GM21390 (cell line): ENCODE measurements around the gene LEMD3.

Experiments used
- ATAC-seq: cut with Tn5 transposase; IDR thresholded peaks from one replicate; pipeline ENCODE4 v1.9.1; 2021; ENCODE audit not compliant: unreplicated experiment

LEMD3 gene

GRCh38 chr12:65169320-65170208 is at the start of gene LEMD3:
Gene LEMD3, plus strand, starts transcription at chr12:65169583. Its CDS starts 14 bp downstream, at chr12:65169597.
- peak; percentile 91 for ATAC-seq

GRCh38 chr12:65121049-65121955 is 48.1 kb upstream of the LEMD3 start, which contains the start of gene WIF1:
Gene WIF1, minus strand, starts transcription at chr12:65121305. Its CDS starts 114 bp downstream, at chr12:65121191.
- ATAC-seq, result peak; percentile 62

- ATAC-seq, result no peak
Measured at GRCh38 chr12:65121956-65122469, 47.4 kb upstream of the LEMD3 start.

GRCh38 chr12:65122703-65123102 is 46.7 kb upstream of the LEMD3 start:
- no peak for ATAC-seq

DNA sequence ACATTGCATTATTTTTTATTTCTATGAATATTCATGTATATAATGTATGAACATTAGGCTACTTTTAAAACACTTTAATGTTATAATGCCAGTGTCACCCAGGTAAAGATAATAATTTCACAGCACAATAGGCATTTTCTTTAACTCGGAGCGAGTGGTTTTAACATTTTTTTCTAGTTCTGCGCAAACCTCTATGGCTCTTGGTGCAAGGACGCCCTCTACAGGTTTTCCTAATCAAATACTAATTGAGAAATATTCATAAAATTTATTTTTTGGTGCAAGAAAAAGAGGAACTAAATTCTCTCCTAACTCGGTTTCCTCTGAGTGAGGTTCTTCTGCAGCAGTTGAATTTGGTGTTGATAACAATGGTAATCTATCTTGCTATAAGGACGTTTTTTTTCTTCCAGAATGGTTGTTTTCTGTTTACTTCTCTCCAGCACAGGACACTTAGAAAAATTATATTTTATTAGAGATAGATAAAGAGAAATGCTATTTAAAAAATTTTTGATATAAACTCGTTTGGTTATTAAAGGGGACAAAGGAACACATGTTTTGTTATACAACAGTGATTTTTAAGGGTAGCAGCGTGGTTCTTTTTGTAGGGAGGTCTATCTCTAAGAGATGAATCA is 45.8 kb upstream of the LEMD3 start:
- ATAC-seq, result no peak

DNA sequence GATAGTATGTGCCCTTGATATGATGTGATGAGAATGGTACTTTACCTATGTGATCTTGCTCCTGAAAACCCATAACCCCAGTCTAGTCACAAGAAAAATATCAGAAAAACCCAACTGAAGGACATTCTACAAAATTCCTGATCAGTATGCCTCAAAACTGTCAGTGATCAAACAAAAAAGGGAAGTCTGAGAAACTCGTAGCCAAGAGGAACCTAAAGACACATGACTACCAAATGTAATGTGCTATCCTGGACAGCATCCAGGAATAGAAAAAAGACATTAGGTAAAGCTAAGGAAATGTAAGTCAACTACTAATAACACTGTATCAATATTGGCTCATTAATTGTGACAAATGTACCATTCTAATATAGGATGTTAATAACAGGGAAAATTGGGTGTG is 44.1 kb upstream of the LEMD3 start:
- ATAC-seq, result no peak

DNA sequence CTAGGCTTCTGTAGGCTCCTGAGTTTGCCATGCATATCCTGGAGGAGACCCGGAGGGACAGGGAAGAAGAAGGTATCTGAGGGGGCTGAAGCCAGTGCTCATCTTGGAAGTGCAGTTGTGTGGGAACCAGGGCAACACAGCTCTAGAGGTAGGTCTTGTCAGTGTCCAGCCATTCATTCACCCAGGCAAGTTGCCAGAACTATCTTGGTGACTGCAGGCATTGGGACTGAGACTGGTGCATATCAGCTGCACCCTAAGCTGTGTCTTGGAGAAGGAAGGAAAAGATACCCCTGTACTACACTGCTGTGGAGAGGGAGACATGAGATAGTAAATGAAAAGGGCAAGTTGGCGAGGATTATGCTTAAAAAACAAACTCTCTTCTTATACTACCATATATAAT is 43.4 kb upstream of the LEMD3 start:
- no peak for ATAC-seq

DNA sequence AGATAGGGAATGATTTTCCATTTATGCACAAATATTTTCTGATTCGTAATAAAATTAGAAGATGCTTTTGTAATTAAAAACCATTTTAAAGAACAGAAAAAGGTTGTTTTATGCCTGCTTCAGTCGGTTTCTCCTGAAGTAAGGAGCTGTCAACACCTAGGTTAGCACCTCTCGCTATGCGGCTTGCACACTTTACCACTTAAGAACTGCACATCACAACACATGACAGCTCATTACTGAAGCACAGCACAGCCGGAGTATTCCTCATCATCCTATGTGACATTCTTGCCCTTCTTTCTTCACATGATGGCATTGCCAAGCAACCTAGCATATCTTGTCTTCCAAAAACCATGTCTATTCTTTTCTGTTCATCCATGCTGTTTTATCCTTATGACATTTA is 42.9 kb upstream of the LEMD3 start:
- ATAC-seq, result no peak

DNA sequence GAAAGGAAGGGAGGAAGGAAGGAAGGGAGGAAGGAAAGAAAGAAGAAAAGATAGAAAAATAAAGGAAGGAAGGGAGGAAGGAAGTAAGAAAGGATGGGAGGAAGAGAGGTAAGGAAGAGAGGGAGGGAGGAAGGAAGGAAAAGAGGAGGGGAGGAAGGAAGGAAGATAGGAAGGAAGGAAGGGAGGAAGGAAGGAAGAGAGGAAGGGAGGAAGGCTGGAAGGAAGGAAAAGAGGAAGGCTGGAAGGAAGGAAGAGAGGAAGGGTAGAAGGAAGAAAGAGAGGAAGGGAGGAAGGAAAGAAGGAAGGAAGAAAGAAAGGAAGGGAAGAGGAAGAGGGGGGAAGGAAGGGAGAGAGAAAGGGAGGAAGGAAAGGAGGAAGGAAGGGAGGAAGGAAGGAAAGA is 35.5 kb upstream of the LEMD3 start:
- no peak for ATAC-seq

DNA sequence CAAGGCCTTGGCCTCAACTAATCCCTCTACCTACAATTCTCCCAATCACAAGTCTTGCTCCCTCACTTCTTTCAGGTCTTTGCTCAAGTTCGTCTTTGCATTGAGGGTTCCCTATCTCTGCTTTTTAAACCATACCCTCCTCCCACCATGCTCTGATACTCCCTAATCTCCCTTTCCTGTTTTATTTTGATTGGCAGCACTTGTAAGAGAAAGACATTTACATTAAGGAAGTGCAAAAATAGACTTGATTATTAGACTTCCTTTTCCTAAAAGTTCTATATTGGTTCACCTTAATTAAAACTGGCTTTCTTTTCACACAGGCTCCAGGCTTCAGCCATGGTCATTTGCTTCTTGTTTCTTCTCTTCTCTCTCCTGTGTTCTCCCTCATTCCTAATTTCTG is 30.0 kb upstream of the LEMD3 start:
- no peak for ATAC-seq

GRCh38 chr12:65140738-65141137 is 28.6 kb upstream of the LEMD3 start:
- ATAC-seq, result no peak

DNA sequence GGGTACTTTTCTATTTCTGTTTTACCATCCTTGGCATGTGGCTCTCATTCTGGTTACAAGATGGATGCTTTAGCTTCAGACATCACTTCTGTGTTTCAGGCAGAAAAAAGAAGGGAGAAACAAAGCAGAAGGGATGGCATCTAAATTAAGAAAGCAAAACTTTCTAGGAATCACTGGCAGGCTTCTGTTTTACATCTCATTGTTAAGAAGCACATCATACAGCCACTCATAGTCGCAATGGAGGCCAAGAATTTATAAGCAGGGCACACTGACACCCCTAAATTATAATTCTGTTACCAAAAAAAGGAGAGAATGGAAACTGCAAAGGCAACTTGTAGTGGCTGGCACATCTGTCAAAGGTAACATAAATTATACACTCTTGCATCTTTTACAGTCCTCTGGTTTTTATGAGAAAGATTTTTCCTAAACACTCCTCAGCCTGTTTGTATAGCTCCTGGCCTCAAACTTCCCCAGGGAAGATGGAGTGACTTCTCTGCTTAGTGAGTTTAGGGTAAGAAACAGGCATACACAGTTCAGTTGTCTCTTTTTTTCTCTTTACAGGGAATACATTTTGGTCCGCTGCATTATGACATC is 22.0 kb upstream of the LEMD3 start:
- no peak for ATAC-seq

DNA sequence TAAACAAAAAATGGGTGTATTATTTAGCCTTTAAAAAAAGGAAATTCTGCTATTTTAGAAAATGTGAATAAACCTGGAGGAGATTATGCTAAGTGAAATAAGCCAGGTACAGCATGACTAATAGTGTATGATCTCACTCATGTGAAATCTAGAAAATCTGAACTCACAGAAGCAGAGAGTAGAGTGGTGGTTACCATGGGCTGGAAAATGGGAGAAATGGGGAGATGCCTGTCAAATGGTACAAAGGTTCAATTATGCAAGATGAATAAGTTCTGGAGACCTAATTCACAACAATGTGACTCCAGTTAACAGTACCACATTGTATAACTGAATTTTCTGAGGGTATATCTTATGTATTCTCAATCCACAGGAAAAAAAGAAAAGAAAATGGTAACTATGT is 17.4 kb upstream of the LEMD3 start:
- no peak for ATAC-seq

DNA sequence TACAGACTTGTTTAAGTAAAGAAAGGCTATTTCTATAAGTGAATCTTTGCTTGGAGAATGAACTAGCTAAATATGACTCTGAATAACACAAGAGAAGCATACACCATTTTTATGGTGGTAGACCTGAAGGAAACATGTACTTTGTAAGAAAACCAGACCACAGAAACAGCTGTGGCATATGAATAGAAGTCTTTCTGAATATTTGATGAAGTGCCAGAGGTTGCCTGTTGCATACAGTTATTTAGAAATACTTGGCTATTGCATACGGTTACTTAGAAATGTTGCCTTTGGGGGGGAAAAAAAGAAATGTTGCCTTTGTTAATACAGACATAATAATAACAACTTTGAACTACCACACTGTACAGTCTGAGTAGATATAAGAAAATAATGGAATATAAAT is 16.8 kb upstream of the LEMD3 start:
- ATAC-seq, result no peak

- ATAC-seq, result peak; percentile 26
Measured at GRCh38 chr12:65155784-65156183, 13.6 kb upstream of the LEMD3 start.

DNA sequence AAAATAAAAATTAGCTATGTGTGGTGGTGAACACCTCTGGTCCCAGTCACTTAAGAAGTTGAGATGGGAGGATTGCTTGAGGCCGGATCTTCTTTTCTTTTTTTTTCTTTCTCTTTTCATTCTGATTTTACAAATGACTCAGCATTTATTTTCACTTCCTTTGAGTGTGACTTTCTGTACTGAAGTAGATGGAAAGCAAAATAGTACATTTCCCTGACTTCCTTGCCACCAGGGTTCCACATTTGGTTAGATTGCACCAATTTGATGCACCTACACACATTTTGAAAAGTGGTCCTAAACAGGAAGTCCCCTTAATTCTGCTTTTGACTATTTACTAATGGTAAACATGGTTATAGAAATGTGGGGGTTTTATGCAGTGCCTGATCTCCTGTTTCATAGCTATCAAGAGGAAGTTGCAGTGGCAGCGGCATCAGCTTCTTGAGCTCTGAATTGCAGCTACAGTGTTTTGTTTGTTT is 13.0 kb upstream of the LEMD3 start:
- ATAC-seq, result peak; percentile 93

- ATAC-seq, result no peak
Measured at GRCh38 chr12:65157091-65157490, 12.3 kb upstream of the LEMD3 start.

DNA sequence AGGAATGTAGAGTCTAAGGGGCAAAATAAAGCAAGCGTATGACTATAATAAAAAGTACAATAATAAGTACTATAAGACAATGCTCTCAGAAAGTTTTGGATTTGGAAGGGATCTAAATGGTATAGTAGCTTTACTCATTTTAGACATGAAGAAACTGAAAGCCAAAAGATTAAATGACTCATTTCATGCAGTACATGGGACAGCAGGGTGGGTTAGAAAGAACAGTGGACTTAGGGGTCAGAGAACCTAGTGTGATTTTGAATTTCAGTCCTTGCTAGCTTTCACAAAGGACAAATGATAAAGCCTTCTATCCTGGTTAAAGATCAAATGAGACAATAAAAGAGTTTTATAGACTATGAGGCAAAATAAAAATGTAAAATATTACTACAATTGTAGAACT is 6.8 kb upstream of the LEMD3 start:
- peak; percentile 63 for ATAC-seq

DNA sequence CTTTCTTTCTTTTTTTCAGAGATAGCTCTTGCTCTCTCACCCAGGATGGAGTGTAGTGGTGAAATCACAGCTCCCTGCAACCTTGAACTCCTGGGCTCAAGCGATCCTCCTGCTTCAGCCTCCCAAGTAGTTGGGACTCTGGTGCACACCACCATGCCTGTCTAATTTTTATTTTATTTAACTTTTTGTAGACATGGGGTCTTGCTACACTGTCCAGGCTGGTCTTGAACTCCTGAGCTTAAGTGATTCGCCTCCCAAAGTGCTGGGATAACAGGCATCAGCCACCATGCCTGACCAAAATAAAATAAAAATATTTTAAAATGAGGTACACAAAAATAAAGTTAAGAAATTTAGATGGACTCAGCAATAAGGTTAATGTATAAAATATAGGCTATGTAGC is 5.1 kb upstream of the LEMD3 start:
- ATAC-seq, result no peak

- ATAC-seq, result no peak
Measured at GRCh38 chr12:65164774-65165173, 4.6 kb upstream of the LEMD3 start.
